H7 (cell line): ENCODE results near the gene ANKRD20A1. TPM values are rescaled to one million over a fixed set of nuclear protein-coding genes. Genes with fewer than 3 reads are reported as not detected.
"Not testable (repeated sequence)": the region's sequence is repeated elsewhere in the genome, so short reads cannot be mapped to it uniquely, and the experiment has no call there.

ENCODE experiments used
- DNase-seq: peaks from one replicate; pipeline ENCODE4 v3.0.0; 2012
- H3K27me3 ChIP-seq: 2 replicates; pipeline ENCODE4 v1.6.0; 2011; ENCODE audit warnings: mild to moderate bottlenecking, low read length; ENCODE audit not compliant: control insufficient read depth, insufficient read depth
- H3K36me3 ChIP-seq: replicated peaks from 2 replicates; pipeline ENCODE4 v1.5.1; 2011; ENCODE audit warnings: low read length; ENCODE audit not compliant: control insufficient read depth, insufficient read depth
- H3K4me3 ChIP-seq: 2 replicates; pipeline ENCODE4 v1.5.1; 2011; ENCODE audit warnings: low read depth, mild to moderate bottlenecking, control low read depth, low read length, moderate library complexity; ENCODE audit not compliant: insufficient read depth
- total RNA-seq: library from RNA; depleted of rRNA; stranded (reverse); fragments of >200 nt; shearing (Covaris generic); gene quantifications from 2 replicates; pipeline ENCODE4 v1.2.3, GENCODE V29; 2014; rRNA removed

ANKRD20A1 gene
- not detected in 2 replicates for total RNA-seq

DNA sequence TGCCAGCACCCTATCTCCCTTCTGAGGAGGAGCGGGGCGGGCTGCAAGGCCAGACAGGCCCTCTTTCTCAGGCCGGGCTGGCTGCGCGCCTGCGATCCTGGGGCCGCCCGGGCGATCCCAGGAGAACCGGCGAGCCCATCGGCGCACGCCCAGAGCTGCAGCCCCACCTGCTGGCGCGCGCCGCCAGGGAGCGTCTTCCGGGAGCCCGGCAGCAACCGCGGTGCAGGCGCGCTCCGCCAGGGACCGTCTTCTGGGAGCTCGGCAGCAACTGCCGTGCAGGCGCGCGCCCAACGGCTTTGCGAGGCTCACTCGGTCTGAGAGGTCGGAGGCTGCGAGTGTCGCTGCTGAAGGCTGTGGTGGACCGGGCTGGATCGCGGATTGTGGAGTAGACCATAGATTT, at the start of gene ANKRD20A1:
TSS of gene ANKRD20A1 (plus strand) at position 61 of the 400 bp plus-strand sequence. CDS start 496 bp downstream, outside the sequence.
- not testable (repeated sequence) for DNase-seq, H3K4me3 ChIP-seq, H3K36me3 ChIP-seq, H3K27me3 ChIP-seq

GRCh38 chr9:67832088-67832487, 26.6 kb upstream of the ANKRD20A1 start:
- DNase-seq, H3K27me3 ChIP-seq, H3K4me3 ChIP-seq, H3K36me3 ChIP-seq: not testable (repeated sequence)
